ENCODE data around the gene DYRK1B.
"Not testable (repeated sequence)": the region's sequence is repeated elsewhere in the genome, so short reads cannot be mapped to it uniquely, and the experiment has no call there.

DYRK1B gene

GRCh38 chr19:39829702-39830275 lies 4.2 kb downstream of the DYRK1B start:
- no peak for DNase-seq

GRCh38 chr19:39828654-39829032 lies 5.3 kb downstream of the DYRK1B start:
- DNase-seq: no peak

GRCh38 chr19:39828015-39828653 lies 5.8 kb downstream of the DYRK1B start:
- no peak for DNase-seq

- no peak for DNase-seq
These were observed 6.7 kb downstream of the DYRK1B start for GRCh38 chr19:39827216-39827615.

- DNase-seq: no peak
These were observed 7.5 kb downstream of the DYRK1B start for GRCh38 chr19:39826311-39826945.

- no peak for DNase-seq
These were observed 8.4 kb downstream of the DYRK1B start for GRCh38 chr19:39825531-39826076.

- DNase-seq: no peak
These were observed 8.9 kb downstream of the DYRK1B start for GRCh38 chr19:39825093-39825463.

- DNase-seq: peak; percentile 78
These were observed 9.5 kb downstream of the DYRK1B start for GRCh38 chr19:39824143-39825092.

GRCh38 chr19:39823686-39824085 lies 10.3 kb downstream of the DYRK1B start:
- DNase-seq: no peak

- DNase-seq: no peak
These were observed 13.3 kb downstream of the DYRK1B start for GRCh38 chr19:39820696-39821095.

GRCh38 chr19:39819786-39820185 lies 14.2 kb downstream of the DYRK1B start:
- DNase-seq: no peak

- no peak for DNase-seq
These were observed 15.3 kb downstream of the DYRK1B start for GRCh38 chr19:39818626-39819097.

- DNase-seq: no peak
These were observed 15.9 kb downstream of the DYRK1B start for GRCh38 chr19:39817888-39818561.

- no peak for DNase-seq
These were observed 17.5 kb downstream of the DYRK1B start for GRCh38 chr19:39816287-39817048.

- no peak for DNase-seq
These were observed 19.4 kb downstream of the DYRK1B start for GRCh38 chr19:39814595-39814994.

GRCh38 chr19:39814111-39814510 lies 19.9 kb downstream of the DYRK1B start:
- not testable (repeated sequence) for DNase-seq

- no peak for DNase-seq
These were observed 20.5 kb downstream of the DYRK1B start for GRCh38 chr19:39813264-39813993.

GRCh38 chr19:39811064-39811463 lies 22.9 kb downstream of the DYRK1B start:
- DNase-seq: no peak

GRCh38 chr19:39810424-39810823 lies 23.5 kb downstream of the DYRK1B start:
- DNase-seq: no peak

- DNase-seq: no peak
These were observed 24.6 kb downstream of the DYRK1B start for GRCh38 chr19:39809368-39809767.

- not testable (repeated sequence) for DNase-seq
These were observed 25.3 kb downstream of the DYRK1B start for GRCh38 chr19:39808688-39809087.
